OCI-LY1 (cell line): Measurements from ENCODE around the gene ELMO1.

Experiments used
- H2AFZ ChIP-seq: fragments of 200-600 bp; sonication (generic), shearing (Covaris generic); 2 replicates; pipeline ENCODE4 v1.6.0; 2014; ENCODE audit warnings: antibody characterized with exemption, mild to moderate bottlenecking, low read length
- H3F3A ChIP-seq: fragments of 200-600 bp; sonication (generic), shearing (Covaris generic); 2 replicates; pipeline ENCODE4 v1.6.0; 2014; ENCODE audit warnings: mild to moderate bottlenecking, antibody characterized with exemption, low read length, moderate library complexity; ENCODE audit not compliant: insufficient read depth
- H3K27ac ChIP-seq: fragments of 200-600 bp; sonication (generic); 2 replicates; pipeline ENCODE4 v1.5.1; 2014; ENCODE audit warnings: low read length, mixed run types, mild to moderate bottlenecking, low read depth; ENCODE audit not compliant: poor library complexity, severe bottlenecking
- H3K27me3 ChIP-seq: fragments of 200-600 bp; sonication (generic); 2 replicates; pipeline ENCODE4 v1.6.0; 2014; ENCODE audit warnings: antibody characterized with exemption, mild to moderate bottlenecking, low read length, moderate library complexity; ENCODE audit not compliant: insufficient read depth
- H3K36me3 ChIP-seq: fragments of 200-600 bp; sonication (generic); 2 replicates; pipeline ENCODE4 v1.6.1; 2014; ENCODE audit warnings: mild to moderate bottlenecking, antibody characterized with exemption, low read length, moderate library complexity, mixed read lengths; ENCODE audit not compliant: insufficient read depth
- H3K4me1 ChIP-seq: fragments of 200-600 bp; sonication (generic); 2 replicates; pipeline ENCODE4 v1.5.1; 2014; ENCODE audit warnings: mild to moderate bottlenecking, low read length, moderate library complexity; ENCODE audit not compliant: insufficient read depth, severe bottlenecking
- H3K4me2 ChIP-seq: fragments of 200-600 bp; sonication (generic), shearing (Covaris generic); 2 replicates; pipeline ENCODE4 v1.6.1; 2014; ENCODE audit warnings: low read length
- H3K4me3 ChIP-seq: fragments of 200-600 bp; sonication (generic); 2 replicates; pipeline ENCODE4 v1.5.1; 2014; ENCODE audit warnings: low read length, low read depth, mild to moderate bottlenecking, mixed read lengths; ENCODE audit not compliant: poor library complexity, severe bottlenecking
- H3K79me2 ChIP-seq: fragments of 200-600 bp; shearing (Covaris generic); 2 replicates; pipeline ENCODE4 v1.6.1; 2016; ENCODE audit warnings: mixed run types, low read length, mixed read lengths; ENCODE audit not compliant: insufficient read depth
- H3K9ac ChIP-seq: fragments of 200-600 bp; sonication (generic), shearing (Covaris generic); 2 replicates; pipeline ENCODE4 v1.6.1; 2014; ENCODE audit warnings: mild to moderate bottlenecking, low read length, mixed read lengths
- H3K9me2 ChIP-seq: fragments of 200-600 bp; sonication (generic), shearing (Covaris generic); 2 replicates; pipeline ENCODE4 v1.6.1; 2014; ENCODE audit warnings: low read depth, mild to moderate bottlenecking, low read length, mixed read lengths
- H3K9me3 ChIP-seq: fragments of 200-600 bp; shearing (Covaris generic); 2 replicates; pipeline ENCODE4 v1.6.1; 2014; ENCODE audit warnings: low read length, mixed read lengths
- H4K20me1 ChIP-seq: fragments of 200-600 bp; sonication (generic), shearing (Covaris generic); 2 replicates; pipeline ENCODE4 v1.6.0; 2016; ENCODE audit warnings: mild to moderate bottlenecking, low read length; ENCODE audit not compliant: insufficient read depth
- CTCF ChIP-seq: fragments of 200-600 bp; sonication (generic), shearing (Covaris generic); IDR thresholded peaks from 2 replicates; pipeline ENCODE4 v1.5.1; 2017; ENCODE audit warnings: mild to moderate bottlenecking, antibody characterized with exemption, low read length, moderate library complexity, mixed read lengths
- EZH2 ChIP-seq: fragments of 200-600 bp; sonication (generic), shearing (Covaris generic); IDR thresholded peaks from 2 replicates; pipeline ENCODE4 v1.8.0; 2017; ENCODE audit warnings: borderline replicate concordance, mixed run types, mild to moderate bottlenecking, antibody characterized with exemption, low read length, moderate library complexity, mixed read lengths

Gene ELMO1

DNA sequence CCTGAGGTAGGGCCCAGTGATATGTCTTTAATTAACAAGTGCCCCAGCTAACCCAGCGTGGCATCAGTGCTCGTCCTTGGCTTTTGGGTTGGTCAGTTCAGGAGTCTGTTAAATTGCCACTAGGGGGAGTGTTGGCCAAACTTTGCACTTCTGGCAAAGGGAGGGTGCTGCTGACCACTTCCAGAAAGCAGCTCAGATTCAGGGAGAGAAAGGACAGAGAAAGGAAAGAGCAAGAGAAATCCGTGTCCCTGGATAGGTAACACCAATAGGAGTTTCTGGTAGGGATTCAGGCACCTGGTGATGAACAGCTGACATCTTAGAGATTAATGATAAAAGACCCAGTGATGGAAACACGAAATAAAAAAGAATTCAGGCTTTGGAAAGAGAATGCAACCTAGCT is 481.3 kb downstream of the ELMO1 start:
- no peaks in the 10 kb centered on the region for H3F3A ChIP-seq
- H3K4me1 ChIP-seq, result peaks cover 4% of the 10 kb centered on the region
- H3K36me3 ChIP-seq, result no peaks in the 10 kb centered on the region
- H3K79me2 ChIP-seq, result no peaks in the 10 kb centered on the region
- no peak overlapping the region for H2AFZ ChIP-seq
- no peaks in the 10 kb centered on the region for H3K9me3 ChIP-seq
- H3K27ac ChIP-seq, result no peak overlapping the region
- H4K20me1 ChIP-seq, result no peaks in the 10 kb centered on the region
- no peak overlapping the region for H3K4me3 ChIP-seq
- no peak overlapping the region for H3K4me2 ChIP-seq
- TF ChIP-seq EZH2, result no peak
- peak; percentile 97 for TF ChIP-seq CTCF
- no peaks in the 10 kb centered on the region for H3K9me2 ChIP-seq
- no peaks in the 10 kb centered on the region for H3K27me3 ChIP-seq
- H3K9ac ChIP-seq, result no peak overlapping the region

DNA sequence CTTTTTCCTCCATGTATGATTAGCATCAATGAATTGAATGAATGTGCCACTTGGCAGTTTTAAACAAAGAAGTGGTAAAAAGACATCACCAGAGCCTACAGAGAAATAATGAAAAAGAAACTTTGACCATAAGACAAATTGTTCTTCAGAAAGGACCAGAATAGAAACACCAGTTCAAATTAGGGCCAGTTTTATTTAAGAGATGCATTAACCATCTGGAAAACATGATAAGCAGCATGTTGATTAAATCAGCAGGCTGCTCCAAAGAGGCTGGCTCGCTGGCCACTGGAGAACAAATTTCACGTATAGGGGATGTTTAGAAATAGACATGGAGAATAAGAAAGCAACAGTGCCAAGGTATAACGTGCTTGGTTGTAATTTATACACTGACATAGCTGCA is 482.0 kb downstream of the ELMO1 start:
- Histone ChIP-seq H4K20me1 (no peaks in the 10 kb centered on the region), H3K9me2 (no peaks in the 10 kb centered on the region), H3K4me1 (peaks cover 11% of the 10 kb centered on the region), H3K79me2 (no peaks in the 10 kb centered on the region), H3K27ac (no peak overlapping the region), H3F3A (no peaks in the 10 kb centered on the region), H3K9ac (no peak overlapping the region), H3K27me3 (no peaks in the 10 kb centered on the region), H3K4me2 (no peak overlapping the region), H3K36me3 (no peaks in the 10 kb centered on the region), H3K4me3 (no peak overlapping the region), H3K9me3 (no peaks in the 10 kb centered on the region), H2AFZ (no peak overlapping the region)
- TF ChIP-seq CTCF (no peak), EZH2 (no peak)

GRCh38 chr7:36966039-36966438 is 482.6 kb downstream of the ELMO1 start:
- H3K36me3 ChIP-seq, result no peaks in the 10 kb centered on the region
- H4K20me1 ChIP-seq, result no peaks in the 10 kb centered on the region
- TF ChIP-seq EZH2 (no peak), CTCF (no peak)

More at GRCh38 chr7:36966039-36966438, 482.6 kb downstream of the ELMO1 start:
- no peak overlapping the region for H3K27ac ChIP-seq
- no peak overlapping the region for H2AFZ ChIP-seq
- no peak overlapping the region for H3K4me3 ChIP-seq
- no peaks in the 10 kb centered on the region for H3K79me2 ChIP-seq
- H3K9ac ChIP-seq, result no peak overlapping the region
- no peaks in the 10 kb centered on the region for H3F3A ChIP-seq
- no peaks in the 10 kb centered on the region for H3K9me2 ChIP-seq
- H3K4me2 ChIP-seq, result no peak overlapping the region
- H3K9me3 ChIP-seq, result no peaks in the 10 kb centered on the region
- peaks cover 13% of the 10 kb centered on the region for H3K4me1 ChIP-seq
- no peaks in the 10 kb centered on the region for H3K27me3 ChIP-seq
